Activated T-cell treated with anti-CD3 and anti-CD28 coated beads for 1 hour (primary cell): ENCODE data around the gene OLFM1.
"Not testable (repeated sequence)": the region's sequence is repeated elsewhere in the genome, so short reads cannot be mapped to it uniquely, and the experiment has no call there.

Experiments used
- DNase-seq: peaks from one replicate; pipeline ENCODE4 v3.0.0-alpha.2; 2020; ENCODE audit warnings: low read depth

Gene OLFM1

DNA sequence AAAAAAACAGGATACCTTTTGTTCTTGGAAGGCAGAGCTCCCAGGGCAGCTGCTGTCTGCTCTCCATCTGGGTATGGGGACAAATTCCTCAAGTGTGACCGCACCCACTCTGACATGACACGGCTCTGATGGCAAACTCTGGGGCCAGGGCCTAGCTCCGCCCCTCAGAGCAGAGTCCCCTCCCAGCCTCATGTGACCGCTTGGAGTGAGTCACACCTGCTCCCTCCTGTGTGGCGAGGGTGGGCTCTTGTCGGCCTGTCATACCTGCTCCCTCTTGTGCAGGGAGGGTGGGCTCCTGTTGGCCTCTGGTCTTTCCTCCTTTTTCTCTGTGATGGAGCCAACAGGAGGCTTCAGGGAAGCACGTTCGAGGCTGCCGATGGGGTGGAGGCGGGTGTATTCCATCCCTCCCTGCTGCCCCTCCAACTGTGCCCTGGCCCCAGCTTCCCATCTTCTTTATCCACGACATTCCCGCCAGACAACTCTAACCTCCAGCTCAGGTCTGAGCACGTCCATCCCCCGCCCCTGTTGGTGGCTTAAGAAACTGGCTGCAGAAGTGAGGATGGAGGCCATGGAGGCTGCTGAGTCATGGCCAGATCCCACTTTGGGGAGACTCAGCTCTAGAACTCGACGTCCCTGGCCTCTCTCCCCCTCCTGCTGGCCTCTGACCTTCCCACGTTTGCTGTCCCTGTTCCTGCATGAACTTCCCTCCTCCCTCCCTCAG is 65.3 kb downstream of the OLFM1 start:
- DNase-seq: no peak

DNA sequence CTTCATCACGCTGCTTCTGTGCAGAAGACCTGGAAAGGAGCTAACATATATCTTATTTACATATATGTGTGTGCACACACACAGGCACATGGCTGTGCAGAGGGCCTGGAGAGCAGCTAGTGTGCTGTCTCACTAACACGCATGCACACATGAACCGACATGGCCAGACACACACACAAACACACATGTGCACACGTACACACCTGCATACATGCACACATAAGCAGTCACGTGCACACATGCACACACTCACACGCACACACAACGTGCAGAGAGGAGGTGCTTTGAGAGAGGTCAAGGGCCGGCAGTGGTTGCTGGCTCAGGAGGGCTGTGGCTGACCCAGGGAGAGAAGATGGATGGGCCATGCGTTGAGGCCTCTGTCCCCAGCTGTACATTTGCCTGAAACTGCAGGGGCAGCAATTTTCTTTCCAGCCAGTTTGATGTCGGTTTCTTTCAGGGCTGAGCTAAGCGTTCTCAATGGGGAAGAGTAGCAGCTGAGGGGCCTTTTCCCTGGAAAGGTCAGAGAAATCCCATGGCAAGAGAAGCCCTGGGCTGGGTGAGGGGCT is 66.7 kb downstream of the OLFM1 start:
- no peak for DNase-seq

DNA sequence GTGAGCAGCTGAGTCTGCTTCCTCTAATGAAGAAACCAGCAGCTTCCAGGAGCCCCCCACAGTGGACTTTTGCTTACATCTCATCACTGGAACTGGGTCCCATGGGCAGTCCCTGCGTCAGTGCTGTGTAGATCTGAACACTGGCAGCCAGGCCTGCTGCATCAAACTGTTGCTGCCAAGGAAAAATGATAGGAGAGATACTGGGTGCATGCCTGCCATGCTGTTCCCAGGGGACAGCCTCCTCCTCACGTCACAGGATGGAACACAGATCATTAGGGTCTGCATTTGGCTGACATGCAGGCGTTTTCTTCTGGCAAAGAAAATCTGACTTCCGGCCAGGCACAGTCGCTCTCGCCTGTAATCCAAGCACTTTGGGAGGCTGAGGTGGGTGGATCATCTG is 67.9 kb downstream of the OLFM1 start:
- no peak for DNase-seq

DNA sequence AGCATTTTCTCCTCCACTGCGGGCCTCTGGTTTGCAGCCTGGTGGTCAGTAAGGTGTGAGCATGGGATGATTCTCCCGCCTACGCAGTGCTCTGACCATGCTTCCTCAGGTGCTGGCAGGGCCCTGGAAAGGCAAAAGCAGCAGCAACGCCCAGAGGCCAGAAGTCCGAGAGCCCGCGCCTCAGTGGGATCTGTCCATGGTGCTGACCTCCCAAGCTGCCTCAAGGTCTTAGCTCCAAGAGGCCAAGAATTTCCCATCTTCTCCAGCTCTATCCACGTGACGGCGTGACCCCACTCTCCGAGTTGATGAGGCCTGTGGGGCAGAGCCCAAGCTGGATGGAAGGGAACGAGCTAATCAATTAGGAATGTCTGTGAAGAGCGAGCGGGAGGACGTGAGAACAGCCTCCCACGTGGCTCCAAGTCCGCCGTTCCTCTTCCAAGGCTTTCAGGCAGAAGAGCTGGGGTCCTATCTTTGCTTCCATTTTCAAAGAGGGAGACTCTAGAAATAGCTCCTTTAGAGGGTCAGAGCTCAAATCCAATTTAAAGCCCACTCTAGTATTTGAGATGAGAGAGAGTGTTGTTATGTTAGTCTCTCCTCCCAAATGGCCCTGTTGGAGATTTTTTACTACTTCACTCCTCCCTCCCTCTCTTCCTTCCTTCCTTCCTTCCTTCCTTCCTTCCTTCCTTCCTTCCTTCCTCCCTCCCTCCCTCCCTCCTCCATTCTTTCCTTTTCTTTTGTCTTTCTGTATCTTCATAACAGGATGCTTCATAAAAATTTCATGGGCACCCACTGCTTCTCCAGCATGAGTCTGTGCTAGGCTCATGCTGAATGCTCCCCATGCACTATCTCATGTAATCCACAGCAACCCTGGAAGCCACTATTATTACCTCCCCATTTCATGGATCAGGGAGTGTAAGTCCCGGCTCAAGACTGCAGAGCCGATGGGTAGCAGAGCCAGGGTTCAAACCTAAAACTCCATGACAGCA is 69.3 kb downstream of the OLFM1 start:
- DNase-seq: peak; percentile 1

DNA sequence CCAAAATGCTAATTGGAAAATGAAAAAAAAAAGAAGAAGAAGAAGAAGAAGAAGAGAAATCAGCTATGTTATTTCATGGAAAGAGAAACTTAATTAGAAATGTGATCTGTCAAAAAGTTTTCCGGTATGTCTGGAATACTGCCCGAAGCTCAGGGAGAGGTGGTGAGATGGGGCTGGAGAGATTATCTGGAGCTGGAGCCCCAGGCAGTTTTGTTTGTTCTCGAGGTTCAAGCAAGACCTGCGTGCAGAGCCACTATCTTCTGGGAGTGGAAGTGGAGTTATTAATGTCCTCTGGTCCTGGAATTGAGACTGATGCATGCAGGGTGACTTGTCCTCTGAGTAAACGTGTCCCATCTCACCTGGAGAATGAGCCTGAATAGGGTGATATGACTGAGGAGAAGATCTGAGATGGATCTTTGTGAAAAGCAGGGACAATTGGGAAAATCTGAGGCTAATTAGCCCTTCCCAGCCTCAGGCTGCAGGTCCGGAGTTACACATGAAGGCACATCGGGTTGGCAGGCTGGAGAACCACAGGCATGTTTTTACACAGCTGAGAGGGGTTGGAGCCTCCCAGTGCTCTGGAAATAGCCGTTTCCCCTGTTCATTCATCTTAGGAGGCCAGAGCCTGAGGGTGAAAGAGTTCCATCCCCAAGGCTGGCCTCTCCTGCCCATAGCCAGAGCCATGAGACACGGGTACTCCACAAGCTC is 70.5 kb downstream of the OLFM1 start:
- DNase-seq: no peak

DNA sequence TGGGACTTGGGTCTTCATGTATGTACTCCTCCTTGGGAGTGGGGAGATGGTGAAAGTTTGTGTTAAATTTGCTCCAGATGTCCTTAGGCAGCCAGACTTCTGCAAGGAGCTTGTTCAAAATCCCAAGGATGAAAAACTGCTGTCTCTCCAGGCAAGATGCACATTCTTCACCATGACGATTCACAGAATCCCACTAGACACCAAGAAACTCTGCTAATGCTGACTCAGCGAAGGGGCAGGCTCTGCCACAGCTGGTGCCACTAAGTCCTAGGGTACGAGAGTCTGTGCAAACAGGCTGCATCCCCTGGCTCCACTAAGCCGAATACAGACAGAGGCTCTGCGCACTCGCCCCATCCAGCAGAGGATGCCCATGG is 71.1 kb downstream of the OLFM1 start:
- no peak for DNase-seq

DNA sequence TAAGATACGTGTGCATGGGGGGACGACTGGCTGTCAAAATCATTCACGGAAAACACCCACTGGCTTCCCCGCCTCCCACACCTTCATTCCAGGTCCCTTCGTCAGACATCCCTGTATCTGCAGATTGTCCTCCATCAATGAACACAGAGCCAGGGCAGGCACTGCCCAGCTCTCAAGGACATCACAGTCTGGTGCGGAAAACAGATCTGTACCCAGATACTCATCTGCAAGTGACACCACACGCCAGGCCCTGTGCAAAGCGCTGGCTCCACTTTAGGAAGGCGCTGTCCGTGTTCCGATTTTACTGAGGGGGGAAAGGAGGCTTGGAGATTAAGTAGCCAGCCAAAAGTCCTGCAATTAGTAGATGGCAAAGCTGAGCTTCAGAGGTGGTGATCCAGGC is 72.3 kb downstream of the OLFM1 start:
- no peak for DNase-seq

DNA sequence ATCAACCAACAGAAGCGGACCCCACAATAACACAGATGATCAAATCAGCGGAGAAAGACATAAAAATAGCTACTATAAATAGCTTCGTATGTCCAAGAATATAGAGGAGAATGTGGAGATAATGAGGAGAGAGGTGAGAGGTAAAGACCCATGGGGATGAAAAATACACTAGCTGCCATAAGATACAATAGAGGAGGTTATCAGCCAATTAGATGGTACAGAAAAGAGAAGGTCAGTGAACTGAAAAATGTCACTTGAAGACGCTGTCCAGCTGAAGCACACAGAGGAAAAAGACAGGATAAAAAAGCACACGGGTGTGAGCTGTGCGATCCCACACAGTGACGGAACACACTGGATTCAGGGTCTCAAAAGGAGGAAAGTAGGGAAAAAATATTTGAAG is 73.4 kb downstream of the OLFM1 start:
- no peak for DNase-seq

DNA sequence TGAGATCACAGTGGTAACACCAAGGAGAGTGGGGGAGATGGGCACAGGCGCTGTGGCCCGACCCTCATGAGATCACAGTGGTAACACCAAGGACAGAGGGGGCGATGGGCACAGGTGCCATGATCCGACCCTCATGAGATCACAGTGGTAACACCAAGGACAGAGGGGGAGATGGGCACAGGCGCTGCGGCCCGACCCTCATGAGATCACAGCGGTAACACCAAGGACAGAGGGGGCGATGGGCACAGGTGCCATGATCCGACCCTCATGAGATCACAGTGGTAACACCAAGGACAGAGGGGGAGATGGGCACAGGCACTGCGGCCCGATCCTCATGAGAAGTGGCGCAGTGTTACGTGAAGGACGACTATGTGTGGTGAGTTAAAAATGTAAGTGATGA is 75.1 kb downstream of the OLFM1 start:
- DNase-seq: not testable (repeated sequence)

DNA sequence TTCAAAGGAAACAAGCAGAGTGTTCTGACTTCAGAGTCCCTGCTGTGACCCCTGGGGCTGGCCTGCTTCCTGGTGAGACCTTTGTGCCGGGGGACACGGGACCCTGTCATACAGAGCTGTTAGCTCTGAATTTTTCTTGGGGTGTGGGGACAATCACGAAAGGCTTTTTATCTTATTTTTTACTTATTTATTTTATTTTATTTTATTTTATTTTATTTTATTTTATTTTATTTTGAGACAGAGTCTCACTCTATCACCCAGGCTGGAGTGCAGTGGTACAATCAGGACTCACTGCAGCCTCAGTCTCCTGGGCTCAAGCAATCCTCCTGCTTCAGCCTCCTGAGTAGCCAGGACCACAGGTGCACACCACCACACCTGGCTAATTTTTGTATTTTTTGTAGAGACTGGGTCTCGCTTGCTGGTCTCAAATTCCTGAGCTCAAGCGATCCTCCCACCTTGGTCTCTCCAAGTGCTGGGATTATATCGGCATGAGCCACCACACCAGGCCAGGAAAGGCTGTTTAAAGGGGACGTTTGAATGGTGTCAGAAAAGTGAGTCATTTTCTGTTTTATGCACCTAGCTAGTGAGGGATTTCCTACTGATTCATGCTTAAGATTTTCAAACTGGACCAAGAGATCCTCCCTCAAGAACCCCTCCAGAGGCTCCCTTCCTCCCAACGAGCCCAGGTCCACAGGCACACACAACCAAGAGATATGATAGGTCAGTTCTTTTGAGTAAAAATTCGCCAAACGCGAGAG is 75.7 kb downstream of the OLFM1 start:
- no peak for DNase-seq

DNA sequence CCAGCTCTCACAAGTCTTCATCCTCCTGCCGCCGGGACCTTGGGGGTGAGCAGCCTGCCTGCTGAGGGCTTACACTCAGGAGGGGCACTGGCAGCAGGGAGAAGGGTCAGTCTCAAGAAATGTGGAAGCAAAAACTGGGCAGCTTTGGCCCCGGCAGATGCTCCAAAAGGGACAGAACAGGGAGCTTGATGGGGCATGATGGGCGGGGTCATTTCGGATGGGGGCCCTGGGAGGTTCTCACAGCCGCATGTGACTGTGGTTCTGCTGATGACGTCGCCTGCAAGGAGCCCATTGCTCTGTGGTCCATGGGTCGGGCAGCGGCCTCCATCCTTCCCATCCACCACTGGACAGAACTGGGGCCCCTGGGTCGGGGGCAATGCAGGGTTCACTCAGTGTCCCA is 76.6 kb downstream of the OLFM1 start:
- no peak for DNase-seq

DNA sequence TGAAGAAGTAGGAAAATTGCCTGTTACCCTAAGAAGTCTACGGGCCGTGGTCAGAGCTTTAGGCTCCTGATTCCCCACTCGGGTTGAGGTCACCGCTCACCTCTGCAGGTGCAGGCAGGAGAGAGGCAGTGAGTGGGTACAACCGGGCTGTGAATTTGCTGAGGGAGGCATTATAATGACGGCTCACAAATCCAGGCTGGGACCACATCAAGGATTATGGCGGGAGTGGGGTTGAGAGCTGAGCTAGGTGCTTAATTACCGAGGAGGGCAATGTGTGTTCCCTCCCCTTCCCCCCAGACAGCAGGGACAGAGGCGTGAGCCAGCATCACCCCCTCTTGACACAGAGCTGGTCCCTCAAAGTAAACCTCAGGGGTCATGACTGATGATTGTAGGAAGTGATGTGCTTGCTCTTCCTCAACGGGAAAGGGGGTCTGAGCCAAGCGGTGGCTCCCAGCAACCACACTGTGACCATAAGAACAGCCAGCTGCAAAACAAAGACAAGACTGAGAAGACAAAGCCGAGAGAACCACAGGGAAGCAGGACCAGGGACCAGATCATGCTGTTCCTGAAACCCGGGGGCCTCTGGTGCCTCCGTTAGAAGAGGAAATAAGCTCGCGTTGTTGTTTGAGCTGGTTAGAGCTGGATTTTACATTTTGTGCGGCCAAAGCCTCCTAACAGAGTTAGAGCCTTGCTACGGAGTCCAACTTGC is 77.7 kb downstream of the OLFM1 start:
- no peak for DNase-seq

DNA sequence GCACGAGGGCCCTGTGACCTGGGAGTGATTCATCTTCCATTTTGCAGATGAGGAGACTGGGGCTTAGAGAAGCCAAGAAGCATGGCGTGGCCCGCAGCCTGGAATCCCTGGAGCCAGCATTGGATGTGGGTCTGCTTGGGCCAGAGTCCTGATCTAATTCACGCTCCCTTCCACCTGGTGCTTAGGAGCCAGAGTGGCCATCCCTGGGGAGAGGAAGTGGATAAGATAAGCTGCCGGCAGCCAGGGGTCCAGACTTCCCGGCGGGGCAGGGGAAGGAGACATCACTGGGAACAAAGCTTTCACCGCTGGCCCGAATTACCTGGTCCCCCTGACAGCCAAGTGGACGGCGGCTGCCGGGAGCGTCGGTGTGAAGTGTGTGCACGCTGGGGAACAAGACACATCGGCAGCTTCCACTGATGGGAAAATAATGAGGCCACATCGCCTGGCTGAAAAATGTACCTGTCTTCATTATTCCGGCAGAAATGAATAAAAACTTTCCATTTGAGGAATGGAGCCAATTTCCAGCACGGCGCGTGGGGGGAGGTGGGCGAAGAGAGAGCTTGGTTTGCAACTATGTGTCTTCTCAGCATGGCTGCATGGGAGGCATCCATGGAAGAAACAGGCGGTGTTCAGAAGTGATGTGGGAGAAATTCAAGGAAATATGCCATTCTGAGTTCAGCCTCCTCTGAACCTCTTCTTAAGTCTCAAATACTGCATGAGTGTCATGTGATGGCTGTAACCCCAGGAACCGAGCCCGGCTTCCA is 78.5 kb downstream of the OLFM1 start:
- DNase-seq: no peak

DNA sequence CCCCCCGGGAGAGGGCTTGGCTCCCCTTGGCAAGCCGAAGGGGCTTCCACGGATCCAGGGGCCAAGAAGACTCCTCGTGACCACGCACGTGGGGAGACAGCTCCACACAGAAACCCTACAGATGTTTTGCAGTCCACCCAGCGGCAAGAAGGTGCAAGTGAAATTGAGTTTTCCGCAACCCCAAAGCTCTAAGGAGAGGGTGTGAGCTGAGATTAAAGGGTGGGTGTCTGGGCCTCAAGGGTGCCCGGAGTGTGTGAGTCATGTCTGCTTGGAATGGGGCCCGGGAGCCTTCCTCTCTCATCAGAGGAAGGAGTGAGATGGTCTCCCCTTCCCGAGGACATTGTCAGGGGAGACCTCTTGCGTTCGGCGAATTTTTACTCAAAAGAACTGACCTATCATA is 79.1 kb downstream of the OLFM1 start:
- DNase-seq: no peak

DNA sequence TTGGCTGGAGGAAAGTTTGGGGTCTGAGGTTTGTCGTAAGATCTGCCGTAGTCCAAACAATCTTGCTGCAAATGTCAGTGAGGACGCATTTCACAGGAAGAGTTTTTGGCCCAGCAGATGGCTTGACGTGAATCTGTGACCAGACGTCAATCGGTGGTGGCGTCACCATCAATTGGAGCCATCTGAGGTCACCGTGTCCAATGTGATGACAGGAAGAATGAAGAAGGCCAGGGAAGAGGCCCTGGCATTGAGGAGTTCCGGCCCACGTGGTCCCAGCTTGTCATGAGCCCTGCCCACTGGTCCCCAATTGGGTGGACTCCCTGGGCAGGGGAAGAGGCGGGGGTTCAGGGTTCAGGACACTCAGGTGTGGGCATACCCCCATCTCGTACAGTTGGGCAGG is 79.9 kb downstream of the OLFM1 start:
- DNase-seq: no peak

DNA sequence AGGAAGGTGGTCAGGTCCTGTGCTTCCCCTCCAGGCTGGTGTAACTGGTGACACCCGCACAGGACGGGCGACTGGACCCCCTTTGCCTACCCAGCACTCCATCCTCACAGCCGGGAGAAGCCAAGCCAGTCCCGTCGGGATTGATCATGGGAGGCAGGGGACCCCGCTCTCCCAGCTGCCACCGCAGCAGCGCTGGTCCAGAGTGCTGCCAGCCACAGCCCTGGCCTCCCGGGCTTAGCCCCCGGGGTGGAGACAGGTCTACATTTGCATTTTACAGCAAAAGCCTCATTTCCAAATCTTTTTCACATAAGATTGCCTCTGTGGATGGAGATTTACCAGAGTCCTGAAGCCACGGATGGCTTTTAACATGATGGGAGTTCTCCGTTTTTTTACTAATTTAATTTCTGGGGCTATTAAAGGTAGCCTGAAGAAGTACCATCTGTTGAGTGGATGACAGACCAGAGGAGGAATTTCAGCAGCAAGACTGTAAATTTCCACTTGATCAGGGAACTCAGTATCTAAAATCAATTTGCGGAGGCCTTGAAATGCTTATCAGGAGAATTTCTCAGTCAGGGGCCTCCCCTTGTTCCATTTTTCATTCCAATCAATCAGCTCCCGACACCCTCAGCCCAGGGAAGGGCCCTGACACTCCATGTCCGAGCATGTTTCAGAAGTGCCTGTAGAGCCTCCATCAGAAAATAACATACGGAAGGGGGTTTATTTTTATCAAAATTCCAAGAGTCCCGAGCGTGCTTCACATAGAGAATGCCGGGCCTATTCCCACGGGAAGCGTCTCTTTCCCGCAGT is 80.6 kb downstream of the OLFM1 start:
- no peak for DNase-seq

DNA sequence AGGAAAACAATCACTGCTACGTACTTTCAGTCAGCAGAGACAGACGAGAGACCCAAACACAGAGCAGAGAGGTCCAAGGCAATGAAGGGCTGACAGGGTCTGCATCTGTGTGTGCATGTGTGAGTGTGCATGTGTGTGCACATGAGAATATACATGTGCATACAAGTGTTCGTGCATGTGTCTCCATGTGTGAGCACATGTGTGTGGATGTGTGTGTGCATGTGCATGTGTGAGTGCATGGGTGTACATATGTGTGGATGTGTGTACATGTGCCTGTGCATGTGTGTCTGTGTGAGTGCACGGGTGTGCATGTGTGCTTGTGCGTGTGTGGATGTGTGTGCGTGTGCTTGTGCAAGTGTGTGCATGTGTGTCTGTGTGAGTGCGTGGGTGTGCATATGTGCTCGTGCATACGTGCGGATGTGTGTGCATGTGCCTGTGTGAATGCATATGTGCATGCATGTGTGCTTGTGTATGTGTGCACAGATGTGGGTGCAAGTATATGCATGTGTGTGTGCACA is 82.3 kb downstream of the OLFM1 start:
- no peak for DNase-seq

DNA sequence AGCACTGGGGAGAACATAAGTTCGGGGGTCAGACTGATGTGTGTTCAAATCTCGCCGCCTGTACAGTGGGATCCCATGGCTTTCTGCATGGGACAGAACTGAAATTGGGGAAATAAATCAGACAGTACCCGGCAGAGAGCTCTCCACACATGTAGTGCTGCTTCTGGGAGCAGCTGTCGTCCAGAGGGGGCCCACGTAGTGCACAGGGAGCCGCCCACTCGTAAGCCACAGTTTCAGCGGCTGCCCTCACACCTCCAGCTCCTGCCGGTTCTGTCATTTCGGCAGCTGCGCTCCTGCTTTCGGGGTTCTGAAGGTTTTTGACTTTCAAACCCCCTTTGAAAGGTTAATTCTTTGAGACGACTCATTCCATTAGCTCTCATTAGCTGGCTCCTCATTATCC is 83.1 kb downstream of the OLFM1 start:
- DNase-seq: no peak
